ENCODE data around the gene AQR.
"Not testable (repeated sequence)": the region's sequence is repeated elsewhere in the genome, so short reads cannot be mapped to it uniquely, and the experiment has no call there.

Gene AQR

GRCh38 chr15:34818526-34818925, 151.0 kb downstream of the AQR start:
- DNase-seq (ENCODE audit: low spot score) = no peak

DNA sequence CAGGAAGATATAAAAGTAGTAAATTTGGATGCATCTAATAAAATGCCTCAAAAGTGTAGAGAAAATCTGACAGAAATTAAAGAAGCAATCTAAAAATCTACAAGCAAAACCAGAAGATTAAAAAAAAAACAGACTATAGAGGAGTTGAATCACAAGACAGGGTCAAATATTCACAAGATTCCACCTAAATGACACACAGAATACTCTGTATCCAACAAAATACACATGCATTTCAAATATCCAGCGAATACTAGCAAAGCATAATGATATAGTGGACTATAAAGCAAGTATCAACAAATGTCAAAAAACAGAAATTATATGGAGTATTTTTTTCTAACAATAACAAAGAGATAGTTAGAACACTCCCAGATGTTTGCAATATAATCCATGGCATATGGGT, 153.7 kb downstream of the AQR start:
- no peak for FAIRE-seq

More at GRCh38 chr15:34818526-34818925, 151.0 kb downstream of the AQR start:
- FAIRE-seq = no peak

DNA sequence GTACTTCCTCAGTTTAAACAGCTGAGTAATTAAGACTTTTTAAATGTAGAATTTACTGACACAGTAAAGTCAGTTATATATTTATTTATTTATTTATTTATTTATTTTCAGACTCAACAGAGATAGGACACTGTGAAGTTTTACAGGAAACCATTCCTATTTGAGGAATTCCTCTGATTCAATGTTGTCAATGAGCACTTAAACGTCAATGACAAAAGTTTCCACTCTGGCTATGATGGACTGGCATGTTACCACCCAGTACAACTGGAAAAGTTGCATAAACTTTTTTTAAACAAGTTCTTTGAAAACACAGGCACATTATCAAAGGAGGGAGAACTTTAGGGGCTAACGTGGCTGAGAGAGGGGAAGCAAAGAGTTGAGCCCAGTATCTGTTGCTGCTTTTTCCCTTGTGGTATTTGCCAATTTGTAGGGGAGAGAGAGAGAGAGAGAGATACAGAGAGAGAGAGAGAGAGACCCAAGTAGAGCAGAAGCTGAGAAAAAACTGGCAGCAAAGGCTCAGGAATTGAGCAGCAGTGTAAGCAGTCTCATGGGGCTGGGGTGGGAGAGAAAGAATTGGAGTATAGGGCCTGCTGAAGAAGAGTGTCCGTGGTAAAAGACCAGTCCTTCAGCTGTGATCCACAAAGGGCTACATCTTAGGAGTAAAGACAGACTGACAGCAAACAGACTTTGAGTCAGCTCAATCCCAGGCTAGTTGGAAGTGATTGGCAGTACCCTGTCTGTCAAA, 155.9 kb downstream of the AQR start:
- DNase-seq (ENCODE audit: low spot score) = no peak
- no peak for FAIRE-seq

More for the DNA sequence above, 153.7 kb downstream of the AQR start:
- no peak for DNase-seq (ENCODE audit: low spot score)

DNA sequence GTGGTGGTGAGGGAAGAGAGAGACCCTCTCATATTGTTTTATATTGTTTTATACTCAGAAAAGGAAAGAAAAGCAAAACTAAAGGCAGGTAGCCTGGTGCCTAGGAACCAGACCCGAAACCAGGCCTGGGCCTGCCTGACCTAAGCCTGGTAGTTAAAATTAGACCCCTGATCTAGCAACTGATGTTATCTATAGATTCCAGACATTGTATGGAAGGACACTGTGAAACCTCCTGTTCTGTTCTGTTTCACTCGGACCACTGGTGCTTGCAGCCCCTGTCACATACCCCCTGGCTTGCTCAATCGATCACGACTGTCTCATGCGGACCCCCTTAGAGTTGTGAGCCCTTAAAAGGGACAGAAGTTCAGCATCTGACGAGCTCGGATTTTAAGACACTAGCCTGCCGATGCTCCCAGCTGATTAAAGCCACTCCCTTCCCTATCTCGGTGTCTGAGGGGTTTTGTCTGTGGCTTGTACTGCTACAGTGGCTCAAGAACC, 156.6 kb downstream of the AQR start:
- not testable (repeated sequence) for FAIRE-seq; DNase-seq (ENCODE audit: low spot score)

GRCh38 chr15:34812369-34812768, 157.2 kb downstream of the AQR start:
- FAIRE-seq = no peak
- no peak for DNase-seq (ENCODE audit: low spot score)

DNA sequence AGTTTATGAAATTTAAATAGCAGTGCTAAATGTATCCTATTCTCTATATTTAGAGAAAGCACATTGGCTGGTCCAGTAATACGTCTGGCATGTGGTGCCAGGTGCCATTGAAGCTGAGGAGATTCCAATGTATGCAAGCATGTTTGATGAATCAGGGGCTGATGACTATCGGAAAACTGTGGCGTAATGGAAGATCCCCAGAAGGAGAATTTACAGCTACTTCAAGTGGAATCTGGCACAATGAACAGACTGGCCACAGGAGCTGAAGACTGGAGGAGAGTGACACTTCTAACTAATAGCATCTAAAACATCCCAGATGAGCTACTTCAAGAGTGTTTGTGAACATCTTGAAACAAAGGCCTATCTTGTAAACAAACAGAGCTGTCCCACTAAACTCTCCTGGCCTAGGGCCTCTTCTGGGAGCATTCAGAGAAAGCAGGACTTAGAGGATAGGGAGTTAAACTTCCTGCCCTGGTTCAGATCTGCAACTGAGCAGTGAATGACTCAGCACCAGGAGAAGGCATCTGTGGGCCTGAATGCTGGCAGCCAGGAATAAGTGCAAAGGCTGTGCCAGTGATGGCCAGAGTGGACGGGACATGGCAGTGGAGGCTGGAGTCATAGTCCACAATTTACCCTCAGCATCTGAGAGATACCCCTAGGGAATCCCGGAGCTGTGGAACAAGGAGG, 159.0 kb downstream of the AQR start:
- FAIRE-seq (no peak), DNase-seq (ENCODE audit: low spot score) (peak; percentile 67)

GRCh38 chr15:34809186-34809585, 160.4 kb downstream of the AQR start:
- FAIRE-seq (no peak), DNase-seq (ENCODE audit: low spot score) (no peak)

- no peak for DNase-seq (ENCODE audit: low spot score)
- FAIRE-seq = no peak
Observed at GRCh38 chr15:34808016-34808415, 161.5 kb downstream of the AQR start.

DNA sequence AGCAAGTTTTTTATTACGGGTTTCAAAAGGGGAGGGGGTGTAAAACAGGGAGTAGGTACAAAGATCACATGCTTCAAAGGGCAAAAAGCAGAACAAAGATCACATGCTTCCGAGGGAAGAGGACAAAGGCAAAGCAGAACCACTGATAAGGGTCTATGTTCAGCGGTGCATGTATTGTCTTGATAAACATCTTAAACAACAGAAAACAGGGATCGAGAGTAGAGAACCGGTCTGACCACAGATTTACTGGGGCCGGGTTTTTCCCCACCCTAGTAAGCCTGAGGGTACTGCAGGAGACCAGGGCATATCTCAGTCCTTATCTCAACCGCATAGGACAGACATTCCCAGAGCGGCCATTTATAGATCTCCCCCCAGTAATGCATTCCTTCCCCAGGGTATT, 162.3 kb downstream of the AQR start:
- DNase-seq (ENCODE audit: low spot score); FAIRE-seq: not testable (repeated sequence)

DNA sequence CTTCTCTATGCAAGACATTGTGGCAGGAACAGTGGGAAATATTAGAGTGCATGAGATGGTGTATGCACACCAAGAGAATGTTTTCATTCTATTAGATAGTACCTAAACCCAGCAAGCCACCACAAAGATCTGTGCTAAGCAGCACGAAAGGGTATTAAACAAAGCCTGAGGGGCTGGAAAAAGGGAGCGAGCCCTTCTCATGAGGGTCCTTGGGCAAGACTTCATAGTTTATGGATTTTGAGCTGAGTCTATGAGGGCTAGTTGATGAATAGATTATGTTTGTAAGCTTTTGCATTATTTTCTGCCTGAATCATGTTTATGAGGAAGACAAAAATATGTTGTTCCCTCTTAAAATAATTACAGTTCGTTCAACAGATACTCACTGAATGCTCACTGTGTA, 164.8 kb downstream of the AQR start:
- DNase-seq (ENCODE audit: low spot score) (no peak), FAIRE-seq (no peak)

DNA sequence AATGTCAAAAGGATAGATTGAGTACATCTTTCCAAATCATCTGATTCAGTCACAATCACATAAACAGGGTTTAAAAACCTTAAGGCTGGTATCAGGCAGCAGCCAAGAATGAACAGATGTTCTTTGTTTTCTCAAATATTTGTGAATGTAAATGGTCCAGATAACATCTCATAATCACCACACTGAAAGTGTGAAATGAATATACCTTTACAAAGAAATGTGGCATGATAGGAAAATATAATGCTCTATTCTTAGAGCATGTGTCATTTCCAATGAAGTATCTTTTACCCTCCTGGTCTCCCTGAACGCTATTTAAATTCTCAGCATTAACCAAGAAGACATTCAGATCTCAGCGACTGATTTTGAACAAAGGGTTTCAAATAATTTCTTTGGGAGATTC, 165.4 kb downstream of the AQR start:
- DNase-seq (ENCODE audit: low spot score) (no peak), FAIRE-seq (no peak)

- DNase-seq (ENCODE audit: low spot score) (no peak), FAIRE-seq (no peak)
Observed at GRCh38 chr15:34802803-34803750, 166.5 kb downstream of the AQR start.

DNA sequence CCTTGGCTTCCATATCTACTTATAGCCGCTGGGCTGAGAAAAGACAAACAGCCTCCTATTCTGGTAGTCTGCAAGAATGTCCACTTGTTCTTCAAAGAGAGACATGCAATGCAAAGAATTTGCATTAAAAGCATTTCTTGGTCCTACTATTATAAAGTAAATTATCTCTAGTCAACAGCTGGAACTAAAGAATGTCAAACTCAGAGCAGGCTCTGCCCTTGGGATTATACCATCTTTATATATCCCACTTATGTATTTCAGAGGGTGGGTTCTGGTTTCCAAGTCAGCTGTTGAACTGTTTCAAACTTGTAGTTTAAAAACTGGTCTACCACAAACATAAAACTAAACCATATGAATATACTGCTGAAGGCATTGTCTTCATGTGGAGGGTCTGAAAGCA, 167.2 kb downstream of the AQR start:
- DNase-seq (ENCODE audit: low spot score) = no peak
- FAIRE-seq = no peak

All from urothelium cell line (cell line).